GM12864 (cell line): ENCODE data around the gene CACNA1C.

Experiments
- DNase-seq: peaks from one replicate; pipeline ENCODE4 v3.0.0-alpha.2; 2011; ENCODE audit warnings: low read depth
- H3K4me3 ChIP-seq: 2 replicates; pipeline ENCODE4 v1.5.1; 2011; ENCODE audit warnings: mild to moderate bottlenecking, low read depth, low read length, control low read depth
- CTCF ChIP-seq: IDR thresholded peaks from 2 replicates; pipeline ENCODE4 v1.5.1; 2011; ENCODE audit warnings: low read depth, mild to moderate bottlenecking, moderate library complexity, low read length, control low read depth, inconsistent platforms; ENCODE audit errors: missing control alignments

Gene CACNA1C

GRCh38 chr12:2289525-2289924 is 236.7 kb downstream of the CACNA1C start:
- TF ChIP-seq CTCF, result no peak

GRCh38 chr12:2290091-2290490 is 237.3 kb downstream of the CACNA1C start:
- no peak for TF ChIP-seq CTCF
- no peak for DNase-seq

More at GRCh38 chr12:2289525-2289924, 236.7 kb downstream of the CACNA1C start:
- no peak for DNase-seq
- no peak overlapping the region for H3K4me3 ChIP-seq

GRCh38 chr12:2290516-2291065 is 237.8 kb downstream of the CACNA1C start:
- DNase-seq, result no peak
- H3K4me3 ChIP-seq, result no peak overlapping the region
- no peak for TF ChIP-seq CTCF

More at GRCh38 chr12:2290091-2290490, 237.3 kb downstream of the CACNA1C start:
- H3K4me3 ChIP-seq, result no peak overlapping the region

- TF ChIP-seq CTCF, result peak; percentile 75
- H3K4me3 ChIP-seq, result no peak overlapping the region
- DNase-seq, result peak; percentile 35
Measured at GRCh38 chr12:2291182-2291832, 238.5 kb downstream of the CACNA1C start.

GRCh38 chr12:2291947-2292346 is 239.2 kb downstream of the CACNA1C start:
- DNase-seq, result no peak
- TF ChIP-seq CTCF, result no peak
- no peak overlapping the region for H3K4me3 ChIP-seq

- no peak for DNase-seq
- no peak overlapping the region for H3K4me3 ChIP-seq
- TF ChIP-seq CTCF, result no peak
Measured at GRCh38 chr12:2292560-2292959, 239.8 kb downstream of the CACNA1C start.
